Caco-2 (cell line): ENCODE results near the gene SYT7. TPM values are rescaled to one million over a fixed set of nuclear protein-coding genes. Genes with fewer than 3 reads are reported as not detected.

Experiments
- BruUV-seq: library from RNA; stranded (reverse); fragments of 400-500 nt; replicated peaks from 2 replicates; lab custom pipeline; 2021; lab: Mats Ljungman, UMichigan
- CTCF ChIA-PET: fragments of 300-600 bp; sonication (Branson Sonifier 250); formaldehyde crosslinking; loops from one replicate; lab custom pipeline; 2022; ENCODE audit warnings: antibody characterized with exemption; lab: Charles Lee
- POLR2A ChIA-PET: fragments of 300-600 bp; sonication (Branson Sonifier 250); formaldehyde crosslinking; loops from one replicate; lab custom pipeline; 2022; ENCODE audit warnings: antibody characterized with exemption; lab: Charles Lee
- DNase-seq, 2 experiments: peaks; one replicate each; pipeline versions ENCODE4 v3.0.0 to v3.0.0-alpha.2; 2020 to 2022
- H3K27me3 ChIP-seq: replicated peaks from 2 replicates; pipeline ENCODE4 v1.6.0; 2011; ENCODE audit warnings: low read length; ENCODE audit not compliant: control insufficient read depth, insufficient read depth
- H3K36me3 ChIP-seq: 2 replicates; pipeline ENCODE4 v1.5.1; 2011; ENCODE audit warnings: low read length; ENCODE audit not compliant: control insufficient read depth, insufficient read depth
- H3K4me1 ChIP-seq: fragments of 250-450 bp; sonication (Bioruptor Pico); 2 replicates; pipeline ENCODE4 v1.5.1; 2020; ENCODE audit warnings: mild to moderate bottlenecking
- H3K4me3 ChIP-seq: 2 replicates; pipeline ENCODE4 v1.5.1; 2011; ENCODE audit warnings: low read depth, mild to moderate bottlenecking, control low read depth, low read length
- H3K9me3 ChIP-seq: fragments of 250-450 bp; sonication (Bioruptor Pico); 2 replicates; pipeline ENCODE4 v1.5.1; 2020; ENCODE audit warnings: mild to moderate bottlenecking, moderate library complexity
- H3K27ac Mint-ChIP-seq: one replicate; pipeline ENCODE4 v1.8.0; 2022; ENCODE audit warnings: mixed read lengths; ENCODE audit not compliant: unreplicated experiment
- H3K27me3 Mint-ChIP-seq: one replicate; pipeline ENCODE4 v1.8.0; 2022; ENCODE audit warnings: mixed read lengths; ENCODE audit not compliant: insufficient read depth, unreplicated experiment
- H3K36me3 Mint-ChIP-seq: one replicate; pipeline ENCODE4 v1.8.0; 2022; ENCODE audit warnings: mild to moderate bottlenecking, mixed read lengths; ENCODE audit not compliant: insufficient read depth, unreplicated experiment
- H3K4me1 Mint-ChIP-seq: one replicate; pipeline ENCODE4 v1.8.0; 2022; ENCODE audit warnings: low read depth, mixed read lengths; ENCODE audit not compliant: unreplicated experiment
- H3K4me3 Mint-ChIP-seq: one replicate; pipeline ENCODE4 v1.8.0; 2022; ENCODE audit warnings: mild to moderate bottlenecking, moderate library complexity, mixed read lengths; ENCODE audit not compliant: unreplicated experiment
- H3K9me3 Mint-ChIP-seq: one replicate; pipeline ENCODE4 v1.8.0; 2022; ENCODE audit warnings: mixed read lengths; ENCODE audit not compliant: unreplicated experiment
- intact Hi-C: fragments of 100-400 bp; cut with micrococcal nuclease; formaldehyde crosslinking; loops from one replicate; pipeline ENCODE4 v1.10.0; 2022; ENCODE audit not compliant: unreplicated experiment
- total RNA-seq: library from RNA; stranded (reverse); gene quantifications from 2 replicates; pipeline ENCODE4 v1.2.3, GENCODE V29; 2022
- TF ChIP-seq, protein P1 (sequence below), 2 experiments: fragments of 200-600 bp in 1 of 2; IDR thresholded peaks; 1 replicate in 1 of 2; 2 replicates in 1 of 2; pipeline versions ENCODE4 v1.5.1 to v1.8.0; 2011 to 2022; ENCODE audit warnings: antibody characterized with exemption in 1 of 2, control low read depth in 1 of 2, inconsistent platforms in 1 of 2, low read depth in 1 of 2, low read length in 1 of 2, mild to moderate bottlenecking in 1 of 2, moderate library complexity in 1 of 2; ENCODE audit not compliant: insufficient read depth in 1 of 2, severe bottlenecking in 1 of 2, unreplicated experiment in 1 of 2

Gene SYT7
- total RNA-seq, 1 experiment from 2014 or later, result 33.5 TPM

GRCh38 chr11:61599968-61600710, 19.3 kb upstream of the SYT7 start:
- no peak overlapping the region for H3K4me3 ChIP-seq
- Mint-ChIP-seq H3K27ac (no peak overlapping the region), H3K27me3 (no peaks in the 10 kb centered on the region), H3K9me3 (no peaks in the 10 kb centered on the region), H3K4me1 (peaks cover 10% of the 10 kb centered on the region), H3K4me3 (no peak overlapping the region), H3K36me3 (no peaks in the 10 kb centered on the region)
- peaks cover 35% of the 10 kb centered on the region for H3K4me1 ChIP-seq
- TF ChIP-seq, protein P1, sequence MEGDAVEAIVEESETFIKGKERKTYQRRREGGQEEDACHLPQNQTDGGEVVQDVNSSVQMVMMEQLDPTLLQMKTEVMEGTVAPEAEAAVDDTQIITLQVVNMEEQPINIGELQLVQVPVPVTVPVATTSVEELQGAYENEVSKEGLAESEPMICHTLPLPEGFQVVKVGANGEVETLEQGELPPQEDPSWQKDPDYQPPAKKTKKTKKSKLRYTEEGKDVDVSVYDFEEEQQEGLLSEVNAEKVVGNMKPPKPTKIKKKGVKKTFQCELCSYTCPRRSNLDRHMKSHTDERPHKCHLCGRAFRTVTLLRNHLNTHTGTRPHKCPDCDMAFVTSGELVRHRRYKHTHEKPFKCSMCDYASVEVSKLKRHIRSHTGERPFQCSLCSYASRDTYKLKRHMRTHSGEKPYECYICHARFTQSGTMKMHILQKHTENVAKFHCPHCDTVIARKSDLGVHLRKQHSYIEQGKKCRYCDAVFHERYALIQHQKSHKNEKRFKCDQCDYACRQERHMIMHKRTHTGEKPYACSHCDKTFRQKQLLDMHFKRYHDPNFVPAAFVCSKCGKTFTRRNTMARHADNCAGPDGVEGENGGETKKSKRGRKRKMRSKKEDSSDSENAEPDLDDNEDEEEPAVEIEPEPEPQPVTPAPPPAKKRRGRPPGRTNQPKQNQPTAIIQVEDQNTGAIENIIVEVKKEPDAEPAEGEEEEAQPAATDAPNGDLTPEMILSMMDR (IDR thresholded peaks at IDR 0.05; ENCODE audit: insufficient read depth in 1 of 2, low read depth in 1 of 2, low read length in 1 of 2, severe bottlenecking in 1 of 2, unreplicated experiment in 1 of 2), result no peak
- H3K36me3 ChIP-seq, result no peaks in the 10 kb centered on the region; the same call in 1 of the 2 replicates
- BruUV-seq, result no TSS peak
- ChIA-PET POLR2A (no interaction called here), CTCF (interaction anchor here (0.9 to 1.4 kb wide), 2 partner anchors 10 to 12 kb away, joined by 3 to 7 read pairs; no protein-coding TSS in a partner anchor)
- no peak for DNase-seq
- H3K27me3 ChIP-seq, result no peaks in the 10 kb centered on the region
- no peaks in the 10 kb centered on the region for H3K9me3 ChIP-seq
- intact Hi-C loops, result no loop called here

GRCh38 chr11:61598886-61599868, 18.3 kb upstream of the SYT7 start:
- Mint-ChIP-seq H3K27ac (no peak overlapping the region), H3K36me3 (no peaks in the 10 kb centered on the region), H3K4me3 (no peak overlapping the region), H3K9me3 (no peaks in the 10 kb centered on the region), H3K4me1 (peaks cover 10% of the 10 kb centered on the region), H3K27me3 (no peaks in the 10 kb centered on the region)
- TF ChIP-seq, protein P1 (IDR thresholded peaks at IDR 0.05; ENCODE audit: insufficient read depth in 1 of 2, low read depth in 1 of 2, low read length in 1 of 2, severe bottlenecking in 1 of 2, unreplicated experiment in 1 of 2), result no peak
- intact Hi-C loops, result no loop called here
- no TSS peak for BruUV-seq
- Histone ChIP-seq H3K36me3 (no peaks in the 10 kb centered on the region; the same call in 1 of the 2 replicates), H3K4me3 (no peak overlapping the region), H3K4me1 (peaks cover 40% of the 10 kb centered on the region), H3K27me3 (no peaks in the 10 kb centered on the region), H3K9me3 (no peaks in the 10 kb centered on the region)
- DNase-seq, result no peak
- ChIA-PET CTCF (interaction anchor here (0.9 to 1.4 kb wide), 2 partner anchors 11 kb away, joined by 3 to 7 read pairs; no protein-coding TSS in a partner anchor), POLR2A (no interaction called here)

- POLR2A ChIA-PET, result no interaction called here
- Histone ChIP-seq H3K4me1 (peaks cover 34% of the 10 kb centered on the region), H3K27me3 (no peaks in the 10 kb centered on the region), H3K9me3 (no peaks in the 10 kb centered on the region), H3K36me3 (no peaks in the 10 kb centered on the region; the same call in 1 of the 2 replicates), H3K4me3 (no peak overlapping the region)
- Mint-ChIP-seq H3K27me3 (no peaks in the 10 kb centered on the region), H3K4me3 (no peak overlapping the region), H3K4me1 (peaks cover 10% of the 10 kb centered on the region), H3K36me3 (no peaks in the 10 kb centered on the region), H3K27ac (no peak overlapping the region), H3K9me3 (no peaks in the 10 kb centered on the region)
- no peak for DNase-seq
- intact Hi-C loops, result no loop called here
- TF ChIP-seq, protein P1 (IDR thresholded peaks at IDR 0.05; ENCODE audit: insufficient read depth in 1 of 2, low read depth in 1 of 2, low read length in 1 of 2, severe bottlenecking in 1 of 2, unreplicated experiment in 1 of 2), result no peak
- CTCF ChIA-PET, result interaction anchor here (0.5 to 1.4 kb wide), 2 partner anchors 11 to 39 kb away, joined by 5 to 7 read pairs; no protein-coding TSS in a partner anchor
- no TSS peak for BruUV-seq
Observed at GRCh38 chr11:61598374-61598773, 17.5 kb upstream of the SYT7 start.
